B cell (primary cell): Measurements from ENCODE around the gene BRSK1. TPM values are rescaled to one million over a fixed set of nuclear protein-coding genes. Genes with fewer than 3 reads are reported as not detected.

Source experiments
- ATAC-seq: fragments of 200-7000 bp; cut with Tn5 transposase; one replicate; pipeline ENCODE4 v1.10.0; 2021; ENCODE audit warnings: low read depth, mild to moderate bottlenecking, moderate number of reproducible peaks, moderate library complexity
- CTCF ChIA-PET: fragments of 350-600 bp; sonication (Branson Sonifier 250); formaldehyde crosslinking; loops from one replicate; lab custom pipeline; 2021; ENCODE audit warnings: antibody characterized with exemption, inconsistent platforms; lab: Charles Lee
- POLR2A ChIA-PET: fragments of 350-600 bp; sonication (Branson Sonifier 250); formaldehyde crosslinking; loops from one replicate; lab custom pipeline; 2021; ENCODE audit warnings: antibody characterized with exemption; lab: Charles Lee
- DNase-seq: peaks from one replicate; pipeline ENCODE4 v3.0.0; 2013
- H2AFZ ChIP-seq: 2 replicates; pipeline ENCODE4 v1.6.1; 2012; ENCODE audit warnings: mild to moderate bottlenecking, low read depth, low read length; ENCODE audit not compliant: insufficient read depth, poor library complexity, severe bottlenecking
- H3K27ac ChIP-seq, 2 donors: 1 replicate in 1 of 2; 2 replicates in 1 of 2; pipeline ENCODE4 v1.5.1; 2012 to 2013; ENCODE audit warnings: low read length in 2 of 2, mild to moderate bottlenecking in 2 of 2, moderate library complexity in 1 of 2
- H3K27me3 ChIP-seq, 4 experiments: fragments of 200-600 bp in 1 of 4; sonication (generic) in 1 of 4; replicated peaks in 1 of 4; 1 replicate in 2 of 4; 2 replicates in 2 of 4; pipeline versions ENCODE4 v1.6.1 to v1.7.0; 2013 to 2016; ENCODE audit warnings: low read length in 3 of 4, mild to moderate bottlenecking in 2 of 4, mixed read lengths in 1 of 4, moderate library complexity in 1 of 4; ENCODE audit not compliant: insufficient read depth in 4 of 4, control insufficient read depth in 3 of 4; ENCODE audit errors: control extremely low read depth in 1 of 4
- H3K36me3 ChIP-seq, 2 experiments: replicated peaks in 1 of 2; 1 replicate in 1 of 2; 2 replicates in 1 of 2; pipeline versions ENCODE4 v1.6.1 to v1.7.1; 2013; ENCODE audit warnings: low read length in 1 of 2; ENCODE audit not compliant: insufficient read depth in 2 of 2, control insufficient read depth in 1 of 2; ENCODE audit errors: control extremely low read depth in 1 of 2, extremely low read depth in 1 of 2
- H3K4me1 ChIP-seq, 2 donors: fragments of 200-600 bp in 1 of 2; sonication (generic) in 1 of 2; 1 replicate in 1 of 2; 2 replicates in 1 of 2; pipeline versions ENCODE4 v1.5.1 to v1.6.1; 2013 to 2017; ENCODE audit warnings: low read length in 2 of 2; ENCODE audit not compliant: control insufficient read depth in 2 of 2, insufficient read depth in 2 of 2
- H3K4me2 ChIP-seq: replicated peaks from 2 replicates; pipeline ENCODE3; 2012; ENCODE audit warnings: mild to moderate bottlenecking, low read depth, low read length; ENCODE audit not compliant: poor library complexity, severe bottlenecking
- H3K4me3 ChIP-seq, 5 experiments: fragments of 200-600 bp in 1 of 5; sonication (generic) in 1 of 5; 1 replicate in 3 of 5; 2 replicates in 2 of 5; pipeline versions ENCODE4 v1.5.1 to v1.7.0; 2011 to 2016; ENCODE audit warnings: low read length in 4 of 5, mild to moderate bottlenecking in 4 of 5, low read depth in 2 of 5, control low read depth in 1 of 5, moderate library complexity in 1 of 5; ENCODE audit not compliant: insufficient read depth in 1 of 5; ENCODE audit errors: control extremely low read depth in 1 of 5, extremely low read depth in 1 of 5
- H3K79me2 ChIP-seq: fragments of 200-600 bp; sonication (generic); one replicate; pipeline ENCODE4 v1.6.0; 2016; ENCODE audit warnings: low read length; ENCODE audit not compliant: control insufficient read depth, insufficient read depth
- H3K9ac ChIP-seq: fragments of 200-600 bp; sonication (generic); 2 replicates; pipeline ENCODE4 v1.6.1; 2017; ENCODE audit warnings: mild to moderate bottlenecking, low read length, moderate library complexity
- H3K9me3 ChIP-seq, 3 donors: one replicate each; pipeline versions ENCODE4 v1.6.1 to v1.7.1; 2013; ENCODE audit warnings: low read length in 2 of 3; ENCODE audit not compliant: control insufficient read depth in 2 of 3, insufficient read depth in 1 of 3; ENCODE audit errors: control extremely low read depth in 1 of 3
- H4K20me1 ChIP-seq: 2 replicates; pipeline ENCODE4 v1.6.0; 2012; ENCODE audit warnings: mild to moderate bottlenecking, low read length; ENCODE audit not compliant: insufficient read depth, control insufficient read depth, poor library complexity, severe bottlenecking
- H3K27ac Mint-ChIP-seq: one replicate; pipeline ENCODE4 v1.8.0; 2021; ENCODE audit warnings: mixed read lengths
- H3K27me3 Mint-ChIP-seq: one replicate; pipeline ENCODE4 v1.8.0; 2021; ENCODE audit warnings: mixed read lengths
- H3K4me1 Mint-ChIP-seq: one replicate; pipeline ENCODE4 v1.8.0; 2021; ENCODE audit warnings: mixed read lengths
- H3K4me3 Mint-ChIP-seq: one replicate; pipeline ENCODE4 v1.8.0; 2021; ENCODE audit warnings: mixed read lengths
- H3K9me3 Mint-ChIP-seq: one replicate; pipeline ENCODE4 v1.8.0; 2022; ENCODE audit warnings: mixed read lengths; ENCODE audit not compliant: insufficient read depth
- CTCF ChIP-seq: fragments of 200-600 bp; IDR thresholded peaks from one replicate; pipeline ENCODE4 v1.8.0; 2022; ENCODE audit warnings: antibody characterized with exemption, mild to moderate bottlenecking
- EZH2 ChIP-seq: IDR thresholded peaks from 2 replicates; pipeline ENCODE4 v1.6.1; 2012; ENCODE audit warnings: borderline replicate concordance, low read depth, mild to moderate bottlenecking, moderate library complexity, low read length; ENCODE audit not compliant: insufficient read depth, poor library complexity, severe bottlenecking
- WGBS: methylation state at CpG from one replicate; pipeline ENCODE4 v1.1.5; 2013; ENCODE audit warnings: missing lambda C conversion rate; ENCODE audit not compliant: insufficient coverage; 5-methylcytosine and 5-hydroxymethylcytosine counted together
- intact Hi-C: fragments of 100-400 bp; cut with micrococcal nuclease; formaldehyde crosslinking; loops from one replicate; pipeline ENCODE4 v1.10.0; 2022
- polyA plus RNA-seq: library from polyadenylated mRNA; depleted of rRNA; stranded (reverse); fragments of >200 nt; gene quantifications from 2 replicates; pipeline ENCODE4 v1.2.3, GENCODE V29; 2012
- total RNA-seq, 2 donors: library from RNA; stranded (reverse); fragments of 120-200 nt in 1 of 2; gene quantifications; 1 replicate in 1 of 2; 2 replicates in 1 of 2; pipeline versions ENCODE4 v1.2.3 to v1.2.4, GENCODE V29; 2013 to 2022

The BRSK1 gene
- total and polyA plus RNA-seq, 2 donors (not counting 1 experiment from before 2014, with no cell fraction given) = 0.94 to 1.4 TPM

- Histone ChIP-seq H3K36me3 (peaks cover 0 to 2% of the 10 kb centered on the region in 2 experiments), H3K79me2 (peaks cover 67% of the 10 kb centered on the region), H4K20me1 (peaks cover 34% of the 10 kb centered on the region), H3K9me3 (no peaks in the 10 kb centered on the region), H3K4me1 (peaks cover 39 to 43% of the 10 kb centered on the region in 2 donors), H2AFZ (peak overlapping the region; percentile 69), H3K9ac (peak overlapping the region; percentile 88), H3K27me3 (no peaks in the 10 kb centered on the region), H3K27ac (peak overlapping the region; percentile 67 to 96), H3K4me2 (peak overlapping the region; percentile 97), H3K4me3 (peak overlapping the region; percentile 70 to 90 (median 80))
- no peaks in the 10 kb centered on the region for H3K9me3 Mint-ChIP-seq
- H3K27me3 Mint-ChIP-seq = no peaks in the 10 kb centered on the region
- H3K27ac Mint-ChIP-seq = peak overlapping the region; percentile 99
- ATAC-seq (no peak), DNase-seq (no peak)
- intact Hi-C loops = loop anchor here (1.0 to 10.0 kb wide), 12 partner anchors 17 to 395 kb away; partner anchors contain the start of genes HSPBP1, ISOC2, KMT5C and RPL28
- TF ChIP-seq CTCF (no peak), EZH2 (no peak)
- peaks cover 45% of the 10 kb centered on the region for H3K4me1 Mint-ChIP-seq
- H3K4me3 Mint-ChIP-seq = peak overlapping the region; percentile 94
- POLR2A ChIA-PET = interaction anchor here (0.6 to 2.3 kb wide), 13 partner anchors 9 to 340 kb away, joined by 3 to 23 read pairs (median 5); partner anchors contain the start of genes FIZ1, HSPBP1, SYT5 and TMEM238
- 63% methylated on average over 25 of the region's 29 CpGs for WGBS
- CTCF ChIA-PET = interaction anchor here (0.7 to 1.8 kb wide), 13 partner anchors 13 to 347 kb away, joined by 3 to 14 read pairs (median 4); partner anchors contain the start of genes HSPBP1, ISOC2, KMT5C and TMEM238
Measured at GRCh38 chr19:55259540-55260210, 24.1 kb upstream of the BRSK1 start.

- H3K79me2 ChIP-seq = peaks cover 57% of the 10 kb centered on the region
- no peaks in the 10 kb centered on the region for H3K27me3 Mint-ChIP-seq
- TF ChIP-seq EZH2 (no peak), CTCF (no peak)
- ATAC-seq (no peak), DNase-seq (no peak)
- no peak overlapping the region for H3K27ac ChIP-seq
- no peak overlapping the region for H3K4me2 ChIP-seq
- H3K27ac Mint-ChIP-seq = no peak overlapping the region
- WGBS = 100% methylated on average over 10 of the region's 13 CpGs
- peaks cover 0 to 2% of the 10 kb centered on the region in 2 experiments for H3K36me3 ChIP-seq
- no peak overlapping the region for H3K9ac ChIP-seq
- intact Hi-C loops = no loop called here
- ChIA-PET POLR2A (no interaction called here), CTCF (no interaction called here)
- no peaks in the 10 kb centered on the region for H3K9me3 Mint-ChIP-seq
- no peak overlapping the region for H3K4me3 Mint-ChIP-seq
- no peaks in the 10 kb centered on the region for H3K9me3 ChIP-seq
- peaks cover 15% of the 10 kb centered on the region for H4K20me1 ChIP-seq
- H3K4me1 Mint-ChIP-seq = peaks cover 29% of the 10 kb centered on the region
- no peak overlapping the region for H3K4me3 ChIP-seq
- H3K4me1 ChIP-seq = peaks cover 19 to 23% of the 10 kb centered on the region in 2 donors
- no peak overlapping the region for H2AFZ ChIP-seq
- H3K27me3 ChIP-seq = no peaks in the 10 kb centered on the region
Measured at GRCh38 chr19:55261671-55262126, 22.1 kb upstream of the BRSK1 start.
